ENCODE results near the gene TUBGCP5. TPM values are rescaled to one million over a fixed set of nuclear protein-coding genes. Genes with fewer than 3 reads are reported as not detected.

TUBGCP5 gene
- total RNA-seq, 2 donors from 2014 or later, result 15.8 to 39.6 TPM

GRCh38 chr15:22974745-22975144 is 64.6 kb downstream of the TUBGCP5 start:
- ATAC-seq (ENCODE audit: insufficient number of reproducible peaks, low FRiP score, low read depth) (no peak), DNase-seq (ENCODE audit: low spot score) (no peak)
- no peak for TF ChIP-seq CTCF (IDR thresholded peaks at IDR 0.05)
- Histone ChIP-seq H3K27ac (no peak overlapping the region), H3K36me3 (no peaks in the 10 kb centered on the region), H3K4me1 (ENCODE audit: control insufficient read depth in 1 of 2, low read depth in 2 of 2) (peaks cover 5 to 36% of the 10 kb centered on the region in 2 donors), H3K4me3 (no peak overlapping the region), H3K9me3 (no peaks in the 10 kb centered on the region), H3K27me3 (replicated peaks; ENCODE audit: insufficient read depth) (no peaks in the 10 kb centered on the region)

GRCh38 chr15:22973987-22974386 is 65.4 kb downstream of the TUBGCP5 start:
- no peak overlapping the region for H3K27ac ChIP-seq
- DNase-seq (ENCODE audit: low spot score) (no peak), ATAC-seq (ENCODE audit: insufficient number of reproducible peaks, low FRiP score, low read depth) (no peak)
- peaks cover 5 to 40% of the 10 kb centered on the region in 2 donors for H3K4me1 ChIP-seq (ENCODE audit: control insufficient read depth in 1 of 2, low read depth in 2 of 2)
- no peaks in the 10 kb centered on the region for H3K9me3 ChIP-seq
- no peak overlapping the region for H3K4me3 ChIP-seq
- no peaks in the 10 kb centered on the region for H3K36me3 ChIP-seq
- TF ChIP-seq CTCF (IDR thresholded peaks at IDR 0.05), result no peak
- no peaks in the 10 kb centered on the region for H3K27me3 ChIP-seq (replicated peaks; ENCODE audit: insufficient read depth)

- DNase-seq (ENCODE audit: low spot score) (no peak), ATAC-seq (ENCODE audit: insufficient number of reproducible peaks, low FRiP score, low read depth) (no peak)
- H3K4me3 ChIP-seq, result no peak overlapping the region
- H3K36me3 ChIP-seq, result no peaks in the 10 kb centered on the region
- H3K4me1 ChIP-seq (ENCODE audit: control insufficient read depth in 1 of 2, low read depth in 2 of 2), result peaks cover 10 to 40% of the 10 kb centered on the region in 2 donors
- H3K27ac ChIP-seq, result no peak overlapping the region
- no peaks in the 10 kb centered on the region for H3K27me3 ChIP-seq (replicated peaks; ENCODE audit: insufficient read depth)
- H3K9me3 ChIP-seq, result no peaks in the 10 kb centered on the region
- no peak for TF ChIP-seq CTCF (IDR thresholded peaks at IDR 0.05)
Observed at GRCh38 chr15:22973286-22973685, 66.1 kb downstream of the TUBGCP5 start.

- Histone ChIP-seq H3K36me3 (no peaks in the 10 kb centered on the region), H3K27me3 (replicated peaks; ENCODE audit: insufficient read depth) (no peaks in the 10 kb centered on the region), H3K4me3 (no peak overlapping the region), H3K9me3 (no peaks in the 10 kb centered on the region), H3K27ac (no peak overlapping the region), H3K4me1 (ENCODE audit: control insufficient read depth in 1 of 2, low read depth in 2 of 2) (peaks cover 26 to 68% of the 10 kb centered on the region in 2 donors)
- ATAC-seq (ENCODE audit: insufficient number of reproducible peaks, low FRiP score, low read depth) (no peak), DNase-seq (ENCODE audit: low spot score) (no peak)
- no peak for TF ChIP-seq CTCF (IDR thresholded peaks at IDR 0.05)
Observed at GRCh38 chr15:22969489-22969888, 69.9 kb downstream of the TUBGCP5 start.

- no peak for DNase-seq (ENCODE audit: low spot score)
- Histone ChIP-seq H3K4me3 (no peak overlapping the region), H3K36me3 (no peaks in the 10 kb centered on the region), H3K9me3 (no peaks in the 10 kb centered on the region), H3K27ac (peak overlapping the region; percentile 69 to 86), H3K27me3 (replicated peaks; ENCODE audit: insufficient read depth) (no peaks in the 10 kb centered on the region), H3K4me1 (ENCODE audit: control insufficient read depth in 1 of 2, low read depth in 2 of 2) (peaks cover 31 to 75% of the 10 kb centered on the region in 2 donors)
- peak; percentile 62 for ATAC-seq (ENCODE audit: insufficient number of reproducible peaks, low FRiP score, low read depth)
- TF ChIP-seq CTCF (IDR thresholded peaks at IDR 0.05), result no peak
Observed at GRCh38 chr15:22968366-22968765, 71.0 kb downstream of the TUBGCP5 start.
